T1000 (cell line): ENCODE data around the gene MTHFD2.

ENCODE experiments used
- DNase-seq: peaks from one replicate; lab custom pipeline; 2025; ENCODE audit warnings: mixed read lengths; lab: John Stamatoyannopoulos, UW

The MTHFD2 gene

DNA sequence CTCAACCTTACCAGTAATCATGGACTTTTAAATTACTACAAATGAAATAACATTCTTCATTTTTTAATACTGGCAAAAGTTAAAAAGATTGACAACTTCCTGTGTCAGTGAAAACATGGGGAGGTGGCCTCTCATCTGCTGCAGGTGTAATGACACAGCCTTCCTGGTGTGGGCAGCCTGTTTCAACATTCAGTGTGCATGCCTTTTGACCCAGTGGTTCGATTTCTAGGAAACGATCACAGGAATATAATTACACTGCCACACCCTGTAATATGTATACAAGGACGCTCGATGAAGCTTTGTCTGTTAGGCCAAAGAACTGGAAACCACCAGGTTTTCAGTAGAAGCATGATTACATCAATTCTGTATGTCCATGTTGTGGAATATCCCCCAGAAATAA, 68.7 kb downstream of the MTHFD2 start:
- DNase-seq: no peak
